Keratinocyte (primary cell): ENCODE data around the gene IGFBP4.

Experiments used
- CTCF ChIP-seq, 3 experiments: IDR thresholded peaks in 1 of 3; conservative IDR thresholded peaks in 1 of 3; optimal IDR thresholded peaks in 1 of 3; 2 replicates in 2 of 3; 3 replicates in 1 of 3; pipeline versions ENCODE3 to v1.5.1; 2011; ENCODE audit warnings: low read length in 3 of 3, mild to moderate bottlenecking in 3 of 3, moderate library complexity in 2 of 3, control low read depth in 1 of 3, inconsistent platforms in 1 of 3; ENCODE audit not compliant: insufficient read depth in 2 of 3; ENCODE audit errors: extremely low read depth in 1 of 3
- EZH2 ChIP-seq: IDR thresholded peaks from one replicate; pipeline ENCODE4 v1.6.1; 2012; ENCODE audit warnings: inconsistent platforms, mild to moderate bottlenecking, low read length, moderate library complexity

GRCh38 chr17:40471846-40472732 lies 28.8 kb downstream of the IGFBP4 start:
- TF ChIP-seq CTCF (optimal IDR thresholded peaks at IDR 0.05 in 1 of 3, IDR thresholded peaks at IDR 0.05 in 1 of 3, conservative IDR thresholded peaks at IDR 0.05 in 1 of 3; ENCODE audit: extremely low read depth in 1 of 3, insufficient read depth in 2 of 3, low read length in 3 of 3), result no peak
- no peak for TF ChIP-seq EZH2
